GM06990 (cell line): Measurements from ENCODE around the gene ZFAND3.

ENCODE experiments used
- DNase-seq: peaks from one replicate; pipeline ENCODE4 v3.0.0-alpha.2; 2011; ENCODE audit not compliant: insufficient read length; ENCODE audit errors: extremely low read depth
- H3K27me3 ChIP-seq: replicated peaks from 2 replicates; pipeline ENCODE4 v1.6.0; 2011; ENCODE audit warnings: low read length; ENCODE audit not compliant: control insufficient read depth, insufficient read depth
- H3K36me3 ChIP-seq: 2 replicates; pipeline ENCODE4 v1.5.1; 2011; ENCODE audit warnings: low read length; ENCODE audit not compliant: control insufficient read depth, insufficient read depth
- H3K4me3 ChIP-seq: replicated peaks from 2 replicates; pipeline ENCODE4 v1.5.1; 2011; ENCODE audit warnings: low read depth, mild to moderate bottlenecking, control low read depth, low read length
- CTCF ChIP-seq: IDR thresholded peaks from 2 replicates; pipeline ENCODE4 v1.5.1; 2011; ENCODE audit warnings: low read length, control low read depth, mild to moderate bottlenecking, inconsistent platforms; ENCODE audit not compliant: insufficient read depth, poor library complexity, severe bottlenecking

The ZFAND3 gene

DNA sequence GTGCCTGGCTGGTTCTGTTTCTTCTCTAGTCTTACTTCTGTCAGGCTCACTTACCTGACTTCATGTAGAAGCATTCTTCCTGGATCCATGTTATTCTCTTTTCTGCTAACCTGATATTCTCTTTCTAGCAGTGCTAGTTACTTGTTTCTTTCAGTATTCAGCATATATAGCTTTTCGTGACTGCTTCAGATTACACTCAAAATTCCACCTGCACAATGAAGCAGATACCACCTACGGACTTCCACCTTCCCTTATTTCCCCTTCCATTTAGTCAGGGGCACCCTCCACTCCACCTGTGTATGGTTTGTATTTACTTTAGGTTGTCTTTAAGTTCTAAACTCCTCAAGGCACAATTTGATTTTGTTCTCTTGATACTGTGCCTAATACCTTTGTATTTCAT is 36.8 kb downstream of the ZFAND3 start:
- no peak for DNase-seq
- no peaks in the 10 kb centered on the region for H3K27me3 ChIP-seq
- no peak overlapping the region for H3K4me3 ChIP-seq
- no peaks in the 10 kb centered on the region for H3K36me3 ChIP-seq
- TF ChIP-seq CTCF = no peak

- Histone ChIP-seq H3K4me3 (no peak overlapping the region), H3K36me3 (no peaks in the 10 kb centered on the region), H3K27me3 (no peaks in the 10 kb centered on the region)
- DNase-seq = no peak
- no peak for TF ChIP-seq CTCF
These were observed 38.8 kb downstream of the ZFAND3 start for GRCh38 chr6:37858363-37858762.

GRCh38 chr6:37860226-37860839 is 40.8 kb downstream of the ZFAND3 start:
- Histone ChIP-seq H3K27me3 (no peaks in the 10 kb centered on the region), H3K36me3 (no peaks in the 10 kb centered on the region), H3K4me3 (no peak overlapping the region)
- peak; percentile 52 for TF ChIP-seq CTCF
- no peak for DNase-seq

- no peak overlapping the region for H3K4me3 ChIP-seq
- no peak for TF ChIP-seq CTCF
- DNase-seq = no peak
- H3K36me3 ChIP-seq = no peaks in the 10 kb centered on the region
- no peaks in the 10 kb centered on the region for H3K27me3 ChIP-seq
These were observed 41.9 kb downstream of the ZFAND3 start for GRCh38 chr6:37861452-37861851.

- no peak overlapping the region for H3K4me3 ChIP-seq
- H3K27me3 ChIP-seq = no peaks in the 10 kb centered on the region
- TF ChIP-seq CTCF = no peak
- H3K36me3 ChIP-seq = no peaks in the 10 kb centered on the region
- no peak for DNase-seq
These were observed 42.9 kb downstream of the ZFAND3 start for GRCh38 chr6:37862430-37862829.

- no peak for DNase-seq
- H3K27me3 ChIP-seq = no peaks in the 10 kb centered on the region
These were observed 43.5 kb downstream of the ZFAND3 start for GRCh38 chr6:37862992-37863391.

More at GRCh38 chr6:37862992-37863391, 43.5 kb downstream of the ZFAND3 start:
- Histone ChIP-seq H3K4me3 (no peak overlapping the region), H3K36me3 (no peaks in the 10 kb centered on the region)
- no peak for TF ChIP-seq CTCF
